COR-L47 (cell line): ENCODE results near the gene MEF2D.

Experiments
- DNase-seq: peaks from one replicate; lab custom pipeline; 2025; lab: John Stamatoyannopoulos, UW

Gene MEF2D

GRCh38 chr1:156440654-156441437 is 59.7 kb downstream of the MEF2D start:
- no peak for DNase-seq

DNA sequence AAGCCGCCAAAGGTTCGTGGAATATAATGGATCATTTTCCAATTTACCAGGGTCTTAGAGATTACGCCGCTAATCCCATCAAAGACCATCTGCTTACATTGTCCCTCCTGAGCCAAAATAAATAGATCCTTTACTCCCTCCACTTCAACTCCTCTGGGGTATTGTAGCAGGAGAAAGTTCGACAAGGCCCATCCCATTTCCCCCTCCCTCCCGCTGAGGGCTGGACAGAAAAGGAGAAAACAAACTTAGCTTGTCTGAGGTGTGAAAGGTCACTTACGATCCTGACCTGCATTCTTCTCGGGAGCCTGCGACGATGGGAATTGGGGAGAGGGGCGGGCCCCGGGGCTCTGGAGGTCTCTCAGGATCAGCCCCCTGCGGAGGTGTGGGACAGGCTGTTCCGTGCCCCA is 60.8 kb downstream of the MEF2D start:
- DNase-seq = no peak

DNA sequence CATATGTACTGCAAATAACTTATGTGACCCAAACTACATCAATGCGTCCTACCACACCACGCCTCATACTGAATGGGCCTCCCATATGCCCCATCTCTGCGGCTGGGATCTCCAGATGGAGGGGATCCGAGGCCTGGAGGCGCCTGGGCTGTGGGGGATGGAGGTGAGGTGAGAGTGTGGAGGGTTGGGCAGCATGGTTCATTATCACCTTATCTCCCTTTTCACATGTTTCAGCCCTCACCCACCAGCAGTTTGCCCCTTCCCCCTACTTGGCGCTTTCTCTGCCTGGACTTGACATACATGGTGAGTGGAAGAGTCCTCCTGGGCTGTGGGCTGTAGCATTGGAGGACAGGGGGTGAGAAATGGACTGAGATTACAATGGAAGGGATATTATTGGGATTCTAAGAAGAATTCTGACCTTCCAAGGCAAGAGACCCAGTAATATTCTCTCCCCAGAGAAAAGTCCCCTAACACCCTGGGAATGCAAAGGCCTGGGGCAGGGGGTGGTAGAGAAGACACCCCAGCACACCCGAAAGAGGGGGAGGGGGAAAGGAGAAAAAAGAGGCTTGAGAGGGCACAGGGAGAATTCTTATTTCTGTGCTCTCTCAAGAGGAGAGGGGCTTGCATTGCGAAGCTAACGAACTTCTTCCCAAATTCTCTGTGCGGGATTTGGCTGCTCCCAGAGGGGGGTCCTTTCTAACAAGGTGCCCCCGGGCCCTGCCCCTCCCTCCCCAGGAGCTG is 61.4 kb downstream of the MEF2D start:
- DNase-seq = no peak

DNA sequence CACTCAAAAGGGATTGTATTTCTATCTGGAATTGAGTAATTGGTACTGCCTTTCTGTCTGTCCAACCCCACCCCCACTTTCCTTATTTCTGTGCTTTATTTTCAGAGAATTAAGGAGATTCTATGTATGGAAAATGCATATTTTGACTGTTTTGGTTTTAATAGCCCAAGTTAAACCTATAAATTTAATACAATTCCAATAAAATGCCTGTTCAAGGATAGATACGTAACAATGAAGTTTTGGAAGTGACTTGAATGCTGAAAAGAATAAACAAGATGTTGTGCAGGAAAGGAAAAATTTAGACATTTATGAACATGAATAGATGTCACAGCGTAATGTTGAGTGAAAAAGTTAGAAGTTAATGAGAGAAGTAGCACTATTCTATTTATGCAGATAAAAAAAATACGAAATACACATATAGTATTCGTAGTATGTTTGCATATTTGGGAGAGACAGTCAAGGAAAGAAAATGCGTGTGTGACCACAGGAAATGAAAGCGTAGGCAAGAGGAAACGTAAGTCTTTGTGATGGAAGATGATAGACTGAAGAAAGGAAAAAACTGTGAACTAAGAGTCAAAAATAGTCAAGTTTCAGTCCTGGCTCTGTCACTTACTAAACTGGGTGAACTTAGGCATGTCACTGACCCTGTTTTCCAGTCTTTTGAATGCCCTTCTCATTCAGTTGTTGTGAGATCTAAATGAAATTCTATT is 62.1 kb downstream of the MEF2D start:
- DNase-seq = no peak

DNA sequence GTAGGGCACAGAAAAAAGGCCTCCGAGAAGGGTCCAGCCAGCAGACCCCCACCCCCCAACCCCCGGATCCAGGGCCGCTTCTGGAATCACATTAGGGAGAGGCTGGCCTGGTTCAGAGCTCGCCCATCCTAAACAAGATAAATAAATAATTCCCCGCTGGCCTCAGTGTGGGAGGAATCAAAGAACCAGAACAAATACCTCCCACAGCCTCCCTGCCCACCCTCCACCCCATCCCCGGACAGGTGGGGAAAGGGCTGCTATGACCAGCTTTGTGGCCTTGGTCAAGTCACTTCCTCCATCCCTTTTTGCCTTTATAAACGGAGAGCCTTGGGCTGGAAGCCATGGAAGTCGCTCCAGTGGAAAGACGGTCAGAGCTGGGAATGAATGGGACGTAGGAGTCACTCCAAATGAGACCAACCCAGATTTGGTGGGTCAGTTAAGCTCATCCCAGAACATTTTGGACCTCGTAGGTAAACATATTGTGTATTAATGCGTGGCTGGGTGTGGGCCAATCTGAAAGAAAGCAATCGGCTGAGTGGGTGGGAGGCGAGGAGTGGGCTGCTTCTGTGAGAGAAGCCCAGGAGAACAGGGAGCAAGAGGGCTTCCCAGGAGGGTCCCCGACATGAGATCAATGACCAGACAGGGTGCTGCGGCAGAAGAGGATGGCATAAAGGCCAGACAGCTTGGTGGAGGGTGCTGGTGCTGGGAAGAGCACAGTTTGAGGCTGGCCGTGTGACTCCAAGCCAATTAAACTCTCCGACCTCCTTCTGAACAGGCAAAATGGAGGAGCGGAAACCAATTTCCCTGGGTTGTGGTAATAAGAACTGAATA is 63.3 kb downstream of the MEF2D start:
- DNase-seq = no peak

DNA sequence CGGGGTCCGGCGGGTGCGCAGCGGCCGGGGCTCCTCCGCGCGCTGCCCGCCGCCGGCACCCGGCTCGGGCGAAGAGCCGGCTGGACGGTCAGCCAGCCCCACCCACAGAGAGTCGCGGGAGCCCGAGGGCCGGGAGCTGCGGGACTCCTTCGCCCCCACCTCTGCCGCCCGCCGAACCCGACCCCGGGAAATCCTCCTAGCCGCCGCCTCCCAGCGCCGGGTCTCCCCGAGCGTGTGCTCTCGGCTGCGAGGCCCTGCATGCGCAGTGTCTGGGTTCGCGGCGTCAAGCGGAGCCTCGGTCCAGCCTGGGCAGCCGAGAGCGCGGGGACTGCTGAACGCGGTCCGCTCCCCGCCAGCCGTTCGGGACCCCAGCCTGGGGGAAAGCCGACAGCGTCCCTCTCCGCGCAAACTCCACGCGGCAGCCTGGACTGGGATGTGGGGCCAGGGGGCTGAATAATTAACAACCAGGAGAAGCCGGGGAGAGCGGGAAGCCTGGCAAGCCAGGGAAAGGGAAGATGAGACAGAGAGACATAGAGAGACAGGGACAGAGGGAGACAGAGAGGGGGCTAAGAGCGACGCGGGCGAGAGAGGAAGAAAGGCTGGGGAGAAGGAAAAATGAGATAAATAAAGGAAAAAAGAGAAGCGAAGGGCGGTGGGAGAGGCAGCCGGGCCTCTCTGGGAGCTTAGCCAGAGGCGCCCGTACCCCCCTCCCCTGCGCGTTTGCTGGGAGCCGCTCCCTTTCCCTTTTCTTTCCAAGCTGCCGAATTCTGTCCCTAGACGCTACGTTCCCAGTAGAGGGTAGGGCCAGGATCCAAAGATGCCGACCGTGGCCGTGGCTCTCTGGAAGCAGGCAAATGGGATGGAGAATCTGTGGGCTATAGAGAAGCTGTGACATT is 64.2 kb downstream of the MEF2D start:
- DNase-seq = no peak

GRCh38 chr1:156435545-156436140 is 64.9 kb downstream of the MEF2D start:
- DNase-seq = no peak

GRCh38 chr1:156434989-156435544 is 65.5 kb downstream of the MEF2D start:
- DNase-seq = no peak

DNA sequence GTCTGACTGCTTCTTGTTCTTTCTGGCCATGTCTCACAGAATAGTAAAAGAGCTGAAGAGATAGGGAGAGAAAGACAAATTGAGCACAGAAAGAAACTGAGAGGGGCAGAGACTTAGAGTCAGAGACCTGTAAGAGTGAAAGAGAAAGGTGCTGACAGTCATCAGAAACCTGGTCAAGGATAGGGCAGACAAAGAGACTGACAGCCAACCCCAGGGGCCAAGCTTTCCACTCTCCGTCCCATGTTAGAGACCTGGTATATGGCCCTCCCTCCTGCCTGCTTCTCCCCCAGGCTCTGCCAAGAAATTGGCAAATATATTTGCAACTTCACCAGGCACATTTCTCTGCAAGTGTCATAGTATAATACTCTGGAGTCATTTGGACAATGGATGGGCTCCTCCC is 67.0 kb downstream of the MEF2D start:
- DNase-seq = no peak

DNA sequence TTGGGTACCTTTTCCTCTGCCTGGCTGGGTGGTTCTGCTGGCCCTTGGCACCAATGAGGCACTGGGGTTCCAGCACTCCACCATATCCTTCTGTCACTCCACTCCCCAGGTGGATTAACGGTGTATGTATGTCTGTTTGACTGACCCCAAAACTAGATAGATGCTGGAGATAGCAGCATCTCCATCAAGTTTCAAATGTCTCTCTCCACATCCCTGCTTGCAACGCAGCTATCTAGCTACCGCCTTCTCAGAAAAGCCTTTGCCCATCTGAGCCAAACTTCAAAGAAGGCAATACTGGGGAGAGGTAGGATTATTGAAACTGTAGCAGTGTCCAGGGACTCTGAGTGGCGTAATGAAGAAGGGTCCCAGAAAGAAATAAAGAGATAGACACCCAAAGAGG is 67.5 kb downstream of the MEF2D start:
- DNase-seq = no peak

DNA sequence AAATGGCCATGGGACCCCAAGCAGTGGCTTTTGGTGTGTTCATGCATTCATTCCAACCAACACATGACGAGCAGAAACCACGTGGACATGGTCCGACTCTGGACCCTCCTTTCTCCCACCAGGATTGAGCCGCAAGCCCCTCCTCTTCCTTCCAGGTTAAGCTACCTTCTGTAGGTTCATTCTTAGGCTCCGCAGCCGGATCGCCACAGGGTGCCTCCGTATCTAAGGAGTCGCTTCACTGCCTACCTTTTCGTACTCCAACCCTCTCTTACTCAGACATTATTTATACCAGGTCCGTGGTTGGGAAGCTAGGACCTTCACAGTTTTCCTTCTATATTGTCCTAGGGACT is 67.9 kb downstream of the MEF2D start:
- DNase-seq = no peak

DNA sequence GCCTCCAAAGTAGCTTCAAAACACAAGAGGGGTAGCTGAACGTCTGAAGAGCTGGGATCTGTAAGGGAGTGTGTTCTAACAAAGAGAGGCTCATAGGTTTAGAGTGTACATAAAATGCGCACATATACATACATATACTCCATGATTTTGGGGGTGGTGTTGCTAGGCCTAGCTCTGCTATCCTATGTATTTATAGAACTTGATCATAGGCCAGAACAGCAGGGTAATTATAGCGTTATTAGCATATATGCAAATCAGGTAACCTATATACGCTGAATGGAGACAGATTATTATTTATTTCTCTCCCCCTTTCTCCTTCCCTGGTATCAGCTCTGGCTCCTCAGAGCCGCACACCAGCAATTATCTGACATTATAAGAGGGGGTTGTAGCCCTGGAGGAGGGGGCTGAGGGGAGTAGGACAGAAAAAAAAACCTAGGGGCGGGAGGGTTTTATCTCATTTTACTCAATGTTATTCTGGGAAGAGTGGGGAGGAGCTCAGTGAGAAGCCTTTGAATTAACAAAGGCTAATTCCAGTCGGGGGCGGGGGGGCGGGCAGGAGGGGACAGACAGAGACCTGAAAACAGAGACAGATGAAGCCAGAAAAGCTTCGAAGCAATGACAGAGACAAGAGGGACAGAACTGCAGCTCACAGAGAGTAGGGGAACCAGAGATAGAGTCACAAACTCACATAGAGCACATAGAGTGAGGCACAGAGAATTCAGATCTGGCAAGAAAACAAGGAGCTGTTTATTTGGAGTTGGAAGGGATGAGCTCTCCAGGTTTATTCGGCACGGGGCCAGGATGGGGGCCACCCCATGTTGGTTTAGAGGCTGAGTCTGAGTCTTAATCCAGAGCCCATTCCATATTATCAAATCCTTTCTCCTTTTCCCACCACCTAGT is 68.6 kb downstream of the MEF2D start:
- DNase-seq = no peak

GRCh38 chr1:156431366-156431765 is 69.2 kb downstream of the MEF2D start:
- no peak for DNase-seq

DNA sequence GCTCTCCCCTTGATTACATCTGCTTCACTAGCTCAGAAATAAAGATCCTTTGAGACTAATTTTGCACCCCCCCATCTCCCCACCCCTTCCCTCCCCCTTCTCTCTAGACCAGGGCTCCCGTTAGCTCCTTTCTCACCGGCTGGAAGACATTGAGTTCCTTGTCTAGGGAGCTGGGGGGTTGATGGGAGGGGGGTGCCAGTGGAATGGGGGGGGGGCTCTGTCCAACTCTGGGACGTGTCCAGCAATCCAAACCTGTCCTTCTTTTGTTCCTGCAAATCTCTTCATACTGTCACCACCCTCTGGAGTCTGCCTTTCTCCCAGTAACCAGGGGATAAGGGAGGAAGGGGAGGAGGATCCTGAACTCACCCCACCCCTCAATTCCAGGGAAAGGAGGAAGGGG is 69.7 kb downstream of the MEF2D start:
- no peak for DNase-seq

GRCh38 chr1:156430303-156430702 is 70.3 kb downstream of the MEF2D start:
- no peak for DNase-seq

GRCh38 chr1:156429313-156430060 is 71.1 kb downstream of the MEF2D start:
- DNase-seq = no peak

DNA sequence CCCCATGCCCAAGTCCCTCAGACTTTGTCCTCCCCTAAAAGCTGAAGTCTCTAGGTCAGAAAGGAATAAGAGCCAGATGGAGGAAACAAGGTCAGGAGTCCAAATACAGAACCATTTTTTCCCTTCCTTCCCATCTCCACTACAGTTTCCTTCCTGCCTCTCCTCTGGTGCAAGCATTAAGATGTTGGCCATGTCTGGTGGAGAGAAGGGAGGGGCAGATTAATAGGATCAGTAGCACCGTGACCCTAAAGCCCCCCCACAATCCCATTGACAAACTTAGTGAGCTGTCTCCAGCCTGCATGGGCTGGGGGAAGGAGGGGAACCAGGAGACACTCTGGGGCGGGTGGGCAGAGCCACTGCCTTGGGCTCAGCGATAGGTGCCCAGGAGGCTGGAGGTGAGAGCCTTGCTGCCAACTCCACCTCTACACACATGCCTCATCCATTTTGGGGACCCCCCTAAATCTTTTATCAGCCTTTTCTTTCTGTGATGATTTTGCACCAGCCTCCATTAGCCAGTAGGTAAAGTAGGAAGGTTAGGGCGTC is 71.8 kb downstream of the MEF2D start:
- DNase-seq = no peak

DNA sequence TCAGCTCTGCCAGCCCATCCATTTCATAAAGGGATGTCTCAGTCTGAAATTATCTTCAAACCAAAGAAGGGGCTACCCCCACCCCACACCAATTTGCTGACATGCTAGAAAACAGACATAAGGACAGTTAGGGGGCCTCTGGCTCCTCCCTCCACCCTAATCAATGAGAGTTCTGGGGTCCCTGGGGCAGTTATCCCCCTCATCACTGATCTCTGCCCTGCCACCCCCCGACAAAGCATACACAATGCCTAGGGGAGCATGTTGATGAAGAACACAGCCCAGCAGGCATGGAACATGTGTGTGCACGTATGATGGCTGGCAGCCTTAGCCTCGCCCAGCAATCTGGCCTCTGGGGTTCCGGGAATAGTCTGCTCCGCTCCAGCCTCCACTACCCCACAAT is 72.6 kb downstream of the MEF2D start:
- DNase-seq = no peak
